ENCODE results near the gene GRIK4. TPM values are rescaled to one million over a fixed set of nuclear protein-coding genes. Genes with fewer than 3 reads are reported as not detected.

Gene GRIK4
- total and polyA plus RNA-seq, 11 donors = 0.04 to 0.45 (median 0.12) TPM; not detected in 6

- no peaks in the 10 kb centered on the region for H3K4me1 ChIP-seq
- ATAC-seq (no peak), DNase-seq (no peak)
- H3K36me3 ChIP-seq = no peaks in the 10 kb centered on the region
- no peak overlapping the region for H3K27ac ChIP-seq
- H3K4me3 ChIP-seq = no peak overlapping the region
- peaks cover 0 to 19% (median 5%) of the 10 kb centered on the region in 9 donors for H3K27me3 ChIP-seq
- TF ChIP-seq POLR2A (IDR thresholded peaks at IDR 0.05) (no peak), CTCF (IDR thresholded peaks at IDR 0.05) (no peak)
- intact Hi-C loops (cut with DNase I) = no loop called here
- WGBS, 4 donors = 87 to 93% (median 89%) methylated on average over 14 of the region's 14 CpGs
- no peaks in the 10 kb centered on the region for H3K9me3 ChIP-seq
These were observed 455.3 kb downstream of the GRIK4 start for GRCh38 chr11:120966840-120967239.

GRCh38 chr11:120969993-120970392, 458.4 kb downstream of the GRIK4 start:
- ATAC-seq (peak in 1 of 4 donors; percentile 28), DNase-seq (no peak)
- WGBS, 4 donors = 81 to 85% (median 83%) methylated on average over 6 of the region's 6 CpGs
- Histone ChIP-seq H3K9me3 (no peaks in the 10 kb centered on the region), H3K4me3 (no peak overlapping the region), H3K27ac (no peak overlapping the region), H3K4me1 (no peaks in the 10 kb centered on the region), H3K27me3 (peaks cover 0 to 19% (median 5%) of the 10 kb centered on the region in 9 donors), H3K36me3 (no peaks in the 10 kb centered on the region)
- intact Hi-C loops (cut with DNase I) = no loop called here
- TF ChIP-seq CTCF (IDR thresholded peaks at IDR 0.05) (no peak), POLR2A (IDR thresholded peaks at IDR 0.05) (no peak)

GRCh38 chr11:120971825-120972224, 460.3 kb downstream of the GRIK4 start:
- intact Hi-C loops (cut with DNase I) = no loop called here
- WGBS, 4 donors = 84 to 94% (median 89%) methylated on average over 4 of the region's 4 CpGs
- DNase-seq (no peak), ATAC-seq (no peak)
- no peak overlapping the region for H3K27ac ChIP-seq
- H3K27me3 ChIP-seq = peaks cover 0 to 14% (median 5%) of the 10 kb centered on the region in 9 donors
- H3K4me1 ChIP-seq = no peaks in the 10 kb centered on the region
- H3K9me3 ChIP-seq = no peaks in the 10 kb centered on the region
- H3K4me3 ChIP-seq = no peak overlapping the region
- TF ChIP-seq POLR2A (IDR thresholded peaks at IDR 0.05) = no peak
- TF ChIP-seq CTCF (IDR thresholded peaks at IDR 0.05) = no peak
- H3K36me3 ChIP-seq = no peaks in the 10 kb centered on the region

GRCh38 chr11:120972621-120973020, 461.1 kb downstream of the GRIK4 start:
- Histone ChIP-seq H3K9me3 (no peaks in the 10 kb centered on the region), H3K36me3 (no peaks in the 10 kb centered on the region), H3K4me3 (no peak overlapping the region), H3K4me1 (no peaks in the 10 kb centered on the region), H3K27ac (no peak overlapping the region), H3K27me3 (peaks cover 0 to 14% (median 5%) of the 10 kb centered on the region in 9 donors)
- DNase-seq (no peak), ATAC-seq (no peak)
- intact Hi-C loops (cut with DNase I) = no loop called here
- TF ChIP-seq POLR2A (IDR thresholded peaks at IDR 0.05) (no peak), CTCF (IDR thresholded peaks at IDR 0.05) (no peak)
- 89 to 95% (median 92%) methylated on average over 6 of the region's 6 CpGs for WGBS, 4 donors
